HepG2 (cell line): Measurements from ENCODE around the gene TNFRSF13B. TPM values are rescaled to one million over a fixed set of nuclear protein-coding genes. Genes with fewer than 3 reads are reported as not detected.

Experiments
- ATAC-seq: fragments of 200-7000 bp; cut with Tn5 transposase; 3 replicates; pipeline ENCODE4 v1.9.1; 2020; ENCODE audit warnings: mild to moderate bottlenecking, moderate library complexity
- BruUV-seq: library from RNA; stranded (reverse); fragments of 400-500 nt; replicated peaks from 2 replicates; lab custom pipeline; 2021; lab: Mats Ljungman, UMichigan
- CTCF ChIA-PET: fragments of 300-600 bp; formaldehyde crosslinking; extraction: SDS; loops from one replicate; lab custom pipeline; 2021; ENCODE audit warnings: low total read pairs, inconsistent platforms, low intra/inter-chr PET ratio; lab: Yijun Ruan, JAX
- POLR2A ChIA-PET: fragments of 350-600 bp; sonication (Branson Sonifier 250); formaldehyde crosslinking; loops from one replicate; lab custom pipeline; 2020; ENCODE audit warnings: antibody characterized with exemption, inconsistent platforms; lab: Yijun Ruan, JAX
- DNase-seq: peaks from one replicate; pipeline ENCODE4 v3.0.0-alpha.2; 2015; ENCODE audit warnings: low spot score
- FAIRE-seq: peaks from 3 replicates; lab custom pipeline; 2011; peaks lifted over from hg19 to GRCh38; lab: Jason Lieb, UNC
- H2AFZ ChIP-seq: one replicate; pipeline ENCODE4 v1.6.1; 2011; ENCODE audit warnings: low read length, inconsistent platforms
- H3K27ac ChIP-seq: fragments of 300-600 bp; 3 replicates; pipeline ENCODE4 v1.8.0; 2011; ENCODE audit warnings: mixed run types, mild to moderate bottlenecking, mixed read lengths, low read length, inconsistent platforms; ENCODE audit not compliant: insufficient read depth; ENCODE audit errors: extremely low read length
- H3K27me3 ChIP-seq, 2 experiments: fragments of 200-600 bp in 1 of 2; 2 replicates in 1 of 2; 3 replicates in 1 of 2; pipeline versions ENCODE4 v1.6.0 to v1.8.0; 2011; ENCODE audit warnings: low read length in 2 of 2, mild to moderate bottlenecking in 2 of 2, moderate library complexity in 2 of 2, inconsistent platforms in 1 of 2; ENCODE audit not compliant: insufficient read depth in 2 of 2, control insufficient read depth in 1 of 2
- H3K36me3 ChIP-seq, 2 experiments: fragments of 200-600 bp in 1 of 2; replicated peaks in 1 of 2; 2 replicates in 1 of 2; 3 replicates in 1 of 2; pipeline versions ENCODE4 v1.5.1 to v1.8.0; 2011; ENCODE audit warnings: low read length in 2 of 2, inconsistent platforms in 1 of 2; ENCODE audit not compliant: insufficient read depth in 2 of 2, control insufficient read depth in 1 of 2
- H3K4me1 ChIP-seq: 2 replicates; pipeline ENCODE4 v1.5.1; 2012; ENCODE audit warnings: low read length, inconsistent platforms; ENCODE audit not compliant: insufficient read depth
- H3K4me2 ChIP-seq: 2 replicates; pipeline ENCODE4 v1.6.0; 2011; ENCODE audit warnings: low read depth, low read length, inconsistent platforms
- H3K4me3 ChIP-seq, 3 experiments: fragments of 200-600 bp in 1 of 3; sonication (generic), shearing (Covaris generic) in 1 of 3; replicated peaks in 1 of 3; 2 replicates each; pipeline ENCODE4 v1.5.1; 2011 to 2016; ENCODE audit warnings: low read length in 3 of 3, inconsistent platforms in 2 of 3, low read depth in 2 of 3, mild to moderate bottlenecking in 2 of 3, control low read depth in 1 of 3, mixed read lengths in 1 of 3; ENCODE audit not compliant: insufficient read depth in 1 of 3
- H3K79me2 ChIP-seq: one replicate; pipeline ENCODE4 v1.6.1; 2011; ENCODE audit warnings: low read length, inconsistent platforms; ENCODE audit not compliant: insufficient read depth
- H3K9ac ChIP-seq: 2 replicates; pipeline ENCODE4 v1.6.0; 2011; ENCODE audit warnings: mild to moderate bottlenecking, low read depth, low read length, inconsistent platforms; ENCODE audit not compliant: insufficient read depth
- H3K9me3 ChIP-seq: 2 replicates; pipeline ENCODE4 v1.5.1; 2012; ENCODE audit warnings: mild to moderate bottlenecking, low read length
- H4K20me1 ChIP-seq: 2 replicates; pipeline ENCODE4 v1.6.0; 2011; ENCODE audit warnings: inconsistent platforms, mild to moderate bottlenecking, low read length, moderate library complexity; ENCODE audit not compliant: insufficient read depth
- ARID4A ChIP-seq: sonication (generic); formaldehyde crosslinking; IDR thresholded peaks from 2 replicates; pipeline ENCODE4 v1.5.0; 2020; ENCODE audit warnings: mild to moderate bottlenecking, missing genetic modification reagents, borderline replicate concordance
- CBX2 ChIP-seq, 2 experiments: fragments of 200-600 bp in 1 of 2; sonication (generic); formaldehyde crosslinking in 1 of 2; IDR thresholded peaks; 2 replicates each; pipeline versions ENCODE4 v1.7.0 to v1.8.1; 2018 to 2022; ENCODE audit warnings: low read depth in 2 of 2, low read length in 1 of 2, mild to moderate bottlenecking in 1 of 2, missing genetic modification reagents in 1 of 2
- CENPT ChIP-seq: sonication (generic); formaldehyde crosslinking; IDR thresholded peaks from 2 replicates; pipeline ENCODE4 v1.8.0; 2022; ENCODE audit warnings: low read depth, mild to moderate bottlenecking, moderate library complexity, missing genetic modification reagents
- FUBP1 ChIP-seq: sonication (generic); formaldehyde crosslinking; IDR thresholded peaks from 2 replicates; pipeline ENCODE4 v1.5.1; 2020; ENCODE audit warnings: missing genetic modification reagents, mild to moderate bottlenecking, borderline replicate concordance
- HNRNPL ChIP-seq: fragments of 200-400 bp; formaldehyde crosslinking; IDR thresholded peaks from 2 replicates; pipeline ENCODE4 v1.6.1; 2017; ENCODE audit warnings: mild to moderate bottlenecking, low read depth, low read length
- KLF6 ChIP-seq: IDR thresholded peaks from 2 replicates; pipeline ENCODE4 v1.8.0; 2016; ENCODE audit warnings: missing biosample characterization, missing genetic modification reagents
- MEIS2 ChIP-seq: sonication (generic); formaldehyde crosslinking; IDR thresholded peaks from 2 replicates; pipeline ENCODE4 v1.9.0; 2021; ENCODE audit warnings: mild to moderate bottlenecking, missing genetic modification reagents
- PTBP1 ChIP-seq: fragments of 200-400 bp; formaldehyde crosslinking; IDR thresholded peaks from 2 replicates; pipeline ENCODE4 v1.6.1; 2018; ENCODE audit warnings: low read length, low read depth; ENCODE audit not compliant: poor library complexity, severe bottlenecking
- RCOR2 ChIP-seq: IDR thresholded peaks from 2 replicates; pipeline ENCODE4 v1.6.1; 2016; ENCODE audit warnings: missing biosample characterization, missing genetic modification reagents
- SMAD9 ChIP-seq: sonication (generic); formaldehyde crosslinking; IDR thresholded peaks from 2 replicates; pipeline ENCODE4 v1.5.1; 2020; ENCODE audit warnings: mild to moderate bottlenecking, missing genetic modification reagents
- ZFP62 ChIP-seq: sonication (generic); formaldehyde crosslinking; IDR thresholded peaks from 2 replicates; pipeline ENCODE4 v1.4.0; 2020; ENCODE audit warnings: missing genetic modification reagents
- ZGPAT ChIP-seq: IDR thresholded peaks from 2 replicates; pipeline ENCODE4 v1.6.1; 2016; ENCODE audit warnings: mild to moderate bottlenecking
- ZSCAN22 ChIP-seq: sonication (generic); formaldehyde crosslinking; IDR thresholded peaks from 2 replicates; pipeline ENCODE4 v1.4.0; 2020; ENCODE audit warnings: mild to moderate bottlenecking, missing genetic modification reagents
- WGBS: methylation state at CpG from one replicate; pipeline ENCODE4 v1.1.6; 2017; ENCODE audit warnings: low lambda C conversion rate; 5-methylcytosine and 5-hydroxymethylcytosine counted together
- in situ Hi-C: cut with HindIII; loops from 2 replicates; pipeline ENCODE4 v1.10.0; 2017; ENCODE audit warnings: low pct_unique_long_range_greater_than_20kb; ENCODE audit not compliant: extremely low pct_ligation_motif_present
- intact Hi-C: fragments of 100-400 bp; cut with micrococcal nuclease; formaldehyde crosslinking; loops from one replicate; pipeline ENCODE4 v1.10.0; 2022; ENCODE audit not compliant: unreplicated experiment
- polyA plus RNA-seq, 8 experiments: library from polyadenylated mRNA; depleted of rRNA in 3 of 8; stranded (reverse) in 7 of 8; unstranded in 1 of 8; fragments of >200 nt; fragmentation: Illumina TruSeq in 4 of 8; extraction: Trizol in 4 of 8; gene quantifications; 2 replicates each; pipeline versions ENCODE4 v1.2.1 to v1.2.3, GENCODE V29; 2011 to 2016; ENCODE audit warnings: low read depth in 4 of 8, missing spikeins in 1 of 8, mixed read lengths in 1 of 8; ENCODE audit not compliant: insufficient read depth in 1 of 8
- total RNA-seq, 5 experiments: library from RNA; depleted of rRNA; stranded (reverse); fragments of >200 nt; fragmentation: Illumina TruSeq; extraction: Trizol; gene quantifications; 2 replicates each; pipeline ENCODE4 v1.2.3, GENCODE V29; 2016; ENCODE audit warnings: low read depth in 1 of 5
- TF ChIP-seq, protein P1 (sequence below): sonication (generic); formaldehyde crosslinking; IDR thresholded peaks from 2 replicates; pipeline ENCODE4 v1.8.1; 2023; ENCODE audit warnings: mild to moderate bottlenecking, moderate library complexity, missing genetic modification reagents
- TF ChIP-seq, protein P2 (sequence below): sonication (generic); formaldehyde crosslinking; IDR thresholded peaks from 2 replicates; pipeline ENCODE4 v1.4.0; 2020; ENCODE audit warnings: missing genetic modification reagents

TNFRSF13B gene
- total and polyA plus RNA-seq, 2 of the 13 experiments (the other 11 are each of a cell fraction or from before 2014, with no cell fraction given), result not detected

DNA sequence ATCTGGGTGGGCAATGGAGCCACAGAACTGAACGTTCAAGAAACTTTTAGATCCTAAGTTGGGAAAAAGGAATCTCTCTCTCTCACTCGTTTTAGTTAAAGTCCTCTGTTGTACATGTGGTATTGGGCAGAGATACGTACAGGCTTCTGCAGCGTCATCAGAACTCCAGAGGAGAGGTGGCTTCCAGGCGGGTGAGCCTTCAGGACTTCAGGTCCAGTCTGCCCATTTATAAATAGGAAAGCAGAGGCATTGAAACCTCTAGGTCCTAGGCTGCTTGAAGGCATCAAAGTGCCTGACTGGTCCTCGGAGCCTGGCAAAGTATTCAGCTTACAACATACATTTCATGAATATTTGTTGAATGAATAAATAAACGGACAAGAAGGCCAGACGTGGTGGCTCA lies 8.1 kb upstream of the TNFRSF13B start:
- no peaks in the 10 kb centered on the region for H3K9me3 ChIP-seq
- H3K79me2 ChIP-seq, result no peaks in the 10 kb centered on the region
- H3K4me1 ChIP-seq, result no peaks in the 10 kb centered on the region
- H2AFZ ChIP-seq, result no peak overlapping the region
- no peak overlapping the region for H3K27ac ChIP-seq
- H3K4me2 ChIP-seq, result no peak overlapping the region
- ATAC-seq, result no peak
- H3K9ac ChIP-seq, result no peak overlapping the region
- FAIRE-seq, result no peak
- no TSS peak for BruUV-seq
- peaks cover 10 to 74% of the 10 kb centered on the region in 2 experiments for H3K27me3 ChIP-seq
- no peak overlapping the region for H3K4me3 ChIP-seq
- no peaks in the 10 kb centered on the region for H3K36me3 ChIP-seq
- intact Hi-C loops (no loop called here), in situ Hi-C loops (no loop called here)
- ChIA-PET POLR2A (no interaction called here), CTCF (no interaction called here)
- no peak for DNase-seq
- WGBS, result 12% methylated on average over 8 of the region's 8 CpGs
- H4K20me1 ChIP-seq, result no peaks in the 10 kb centered on the region
- no peak for TF ChIP-seq SMAD9 (CRISPR knock-in tag)
- TF ChIP-seq MEIS2, result no peak
- TF ChIP-seq CBX2 (IDR thresholded peaks at IDR 0.05; ENCODE audit: low read depth, low read length), result no peak
- no peak for TF ChIP-seq CBX2 (CRISPR knock-in tag; IDR thresholded peaks at IDR 0.05; ENCODE audit: low read depth)
- TF ChIP-seq KLF6 (CRISPR knock-in tag), result no peak
- TF ChIP-seq ZGPAT (CRISPR knock-in tag), result no peak
- no peak for TF ChIP-seq FUBP1 (CRISPR knock-in tag)
- TF ChIP-seq, protein P1, sequence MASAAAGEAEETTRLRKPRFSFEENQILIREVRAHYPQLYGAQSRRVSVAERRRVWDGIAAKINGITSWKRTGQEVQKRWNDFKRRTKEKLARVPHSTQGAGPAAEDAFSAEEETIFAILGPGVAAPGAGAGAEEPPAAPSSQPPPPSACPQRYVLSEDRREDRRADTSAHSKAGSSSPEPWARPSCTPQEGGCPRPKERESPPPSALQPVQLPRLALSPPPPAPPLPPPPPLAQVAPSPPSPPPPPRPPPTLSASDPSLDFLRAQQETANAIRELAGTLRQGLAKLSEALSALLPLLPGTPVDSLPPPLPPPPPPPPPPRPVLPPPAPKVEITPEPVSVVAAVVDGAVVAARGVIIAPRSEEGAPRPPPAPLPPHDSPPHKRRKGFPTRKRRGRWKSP (CRISPR knock-in tag), result no peak
- TF ChIP-seq, protein P2, sequence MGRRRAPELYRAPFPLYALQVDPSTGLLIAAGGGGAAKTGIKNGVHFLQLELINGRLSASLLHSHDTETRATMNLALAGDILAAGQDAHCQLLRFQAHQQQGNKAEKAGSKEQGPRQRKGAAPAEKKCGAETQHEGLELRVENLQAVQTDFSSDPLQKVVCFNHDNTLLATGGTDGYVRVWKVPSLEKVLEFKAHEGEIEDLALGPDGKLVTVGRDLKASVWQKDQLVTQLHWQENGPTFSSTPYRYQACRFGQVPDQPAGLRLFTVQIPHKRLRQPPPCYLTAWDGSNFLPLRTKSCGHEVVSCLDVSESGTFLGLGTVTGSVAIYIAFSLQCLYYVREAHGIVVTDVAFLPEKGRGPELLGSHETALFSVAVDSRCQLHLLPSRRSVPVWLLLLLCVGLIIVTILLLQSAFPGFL (CRISPR knock-in tag), result no peak
- no peak for TF ChIP-seq CENPT (CRISPR knock-in tag)
- TF ChIP-seq ZFP62, result no peak
- no peak for TF ChIP-seq ZSCAN22 (CRISPR knock-in tag)
- no peak for TF ChIP-seq RCOR2 (CRISPR knock-in tag)
- no peak for TF ChIP-seq PTBP1
- no peak for TF ChIP-seq ARID4A
- no peak for TF ChIP-seq HNRNPL
